Measurements from ENCODE around the gene ZDHHC5. TPM values are rescaled to one million over a fixed set of nuclear protein-coding genes. Genes with fewer than 3 reads are reported as not detected.

Gene ZDHHC5
- total RNA-seq, 1 experiment from 2014 or later: 65.2 TPM

DNA sequence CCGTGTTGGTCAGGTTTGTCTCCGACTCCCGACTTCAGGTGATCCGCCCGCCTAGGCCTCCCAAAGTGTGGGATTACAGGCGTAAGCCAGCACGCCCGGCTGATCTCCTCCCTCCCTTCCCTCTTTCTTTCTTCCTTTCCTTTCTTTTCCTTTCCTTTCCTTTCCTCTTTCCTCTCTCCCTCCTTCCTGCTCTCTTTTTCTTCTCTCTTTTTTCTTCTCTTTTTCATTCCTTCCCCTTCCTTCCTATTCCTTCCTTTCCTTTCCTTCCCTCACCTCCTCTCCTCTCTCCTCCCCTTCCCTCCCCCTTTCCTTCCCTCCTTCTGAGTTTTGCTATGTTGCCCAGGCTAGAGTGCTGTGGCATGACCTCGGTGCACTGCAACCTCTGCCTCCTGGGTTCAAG, 3.9 kb upstream of the ZDHHC5 start:
- no peak overlapping the region for H3K9ac ChIP-seq (ENCODE audit: extremely low read depth, insufficient read length, low read length)
- Mint-ChIP-seq H3K4me1 (peaks cover 6% of the 10 kb centered on the region in 2 experiments), H3K4me3 (no peak overlapping the region; a peak in 1 of 5 replicates), H3K27ac (no peak overlapping the region), H3K36me3 (ENCODE audit: insufficient read depth in 1 of 3, low read depth in 3 of 3) (peaks cover 20 to 32% (median 31%) of the 10 kb centered on the region in 3 experiments), H3K27me3 (ENCODE audit: low read depth) (no peaks in the 10 kb centered on the region), H3K9me3 (peaks cover 0 to 3% of the 10 kb centered on the region in 2 experiments; a peak in 3 of 5 replicates)
- no peaks in the 10 kb centered on the region for H4K20me1 ChIP-seq (ENCODE audit: control insufficient read depth, insufficient read depth, insufficient read length)
- no peak overlapping the region for H2BK20ac ChIP-seq (ENCODE audit: low read depth, low read length, poor library complexity, severe bottlenecking)
- no peak overlapping the region for H4K5ac ChIP-seq (ENCODE audit: insufficient read length, low read depth, low read length)
- H2BK12ac ChIP-seq (ENCODE audit: insufficient read length, low read depth, low read length): no peak overlapping the region
- H3K79me1 ChIP-seq (ENCODE audit: insufficient read depth, low read depth, low read length, poor library complexity, severe bottlenecking): no peaks in the 10 kb centered on the region
- no peak overlapping the region for H3K14ac ChIP-seq (ENCODE audit: insufficient read depth, low read length)
- no peak overlapping the region for H2BK5ac ChIP-seq (ENCODE audit: insufficient read length, low read length)
- WGBS (ENCODE audit: extremely low coverage, insufficient read length, low lambda C conversion rate): no CpG with 5 or more reads among the region's 9 CpGs
- H2AFZ ChIP-seq (ENCODE audit: low read length): no peak overlapping the region
- H3K23ac ChIP-seq (ENCODE audit: insufficient read length, low read depth, low read length): no peak overlapping the region
- no peaks in the 10 kb centered on the region for H3K4me1 ChIP-seq (ENCODE audit: insufficient read depth, low read length)
- DNase-seq: no peak
- no peak overlapping the region for H2BK15ac ChIP-seq (ENCODE audit: low read depth, low read length)
- H4K91ac ChIP-seq (ENCODE audit: insufficient read length, low read depth, low read length): no peak overlapping the region
- H3K4ac ChIP-seq (ENCODE audit: low read depth, low read length): no peak overlapping the region
- H3K18ac ChIP-seq (ENCODE audit: insufficient read length, low read depth, low read length): no peak overlapping the region
- H3K79me2 ChIP-seq (ENCODE audit: insufficient read depth, low read length): peaks cover 2% of the 10 kb centered on the region; the same call in 1 of the 2 replicates
- no peak overlapping the region for H2BK120ac ChIP-seq (ENCODE audit: low read depth, low read length, poor library complexity, severe bottlenecking)
- TF ChIP-seq, protein P1, sequence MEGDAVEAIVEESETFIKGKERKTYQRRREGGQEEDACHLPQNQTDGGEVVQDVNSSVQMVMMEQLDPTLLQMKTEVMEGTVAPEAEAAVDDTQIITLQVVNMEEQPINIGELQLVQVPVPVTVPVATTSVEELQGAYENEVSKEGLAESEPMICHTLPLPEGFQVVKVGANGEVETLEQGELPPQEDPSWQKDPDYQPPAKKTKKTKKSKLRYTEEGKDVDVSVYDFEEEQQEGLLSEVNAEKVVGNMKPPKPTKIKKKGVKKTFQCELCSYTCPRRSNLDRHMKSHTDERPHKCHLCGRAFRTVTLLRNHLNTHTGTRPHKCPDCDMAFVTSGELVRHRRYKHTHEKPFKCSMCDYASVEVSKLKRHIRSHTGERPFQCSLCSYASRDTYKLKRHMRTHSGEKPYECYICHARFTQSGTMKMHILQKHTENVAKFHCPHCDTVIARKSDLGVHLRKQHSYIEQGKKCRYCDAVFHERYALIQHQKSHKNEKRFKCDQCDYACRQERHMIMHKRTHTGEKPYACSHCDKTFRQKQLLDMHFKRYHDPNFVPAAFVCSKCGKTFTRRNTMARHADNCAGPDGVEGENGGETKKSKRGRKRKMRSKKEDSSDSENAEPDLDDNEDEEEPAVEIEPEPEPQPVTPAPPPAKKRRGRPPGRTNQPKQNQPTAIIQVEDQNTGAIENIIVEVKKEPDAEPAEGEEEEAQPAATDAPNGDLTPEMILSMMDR (conservative IDR thresholded peaks at IDR 0.05): no peak
- H3K4me2 ChIP-seq (ENCODE audit: insufficient read depth, insufficient read length, low read length): no peak overlapping the region
- H4K8ac ChIP-seq (replicated peaks; ENCODE audit: insufficient read length, low read depth, low read length): no peak overlapping the region
- no peak overlapping the region for H3T11ph ChIP-seq (ENCODE audit: low read length)
- H3K56ac ChIP-seq (ENCODE audit: insufficient read length, low read depth, low read length): no peak overlapping the region
- no peaks in the 10 kb centered on the region for H3K27me3 ChIP-seq (ENCODE audit: insufficient read depth, low read length)
- no peak overlapping the region for H2AK5ac ChIP-seq (ENCODE audit: insufficient read length, low read length)
- no peak overlapping the region for H3K27ac ChIP-seq (ENCODE audit: insufficient read length, low read depth, low read length)
- H3K9me3 ChIP-seq (ENCODE audit: control insufficient read depth, low read depth, low read length): no peaks in the 10 kb centered on the region
- H3K23me2 ChIP-seq (ENCODE audit: insufficient read length, low read depth, low read length, poor library complexity, severe bottlenecking): peaks cover 6% of the 10 kb centered on the region

Data from H9 (cell line).